WTC11 (cell line): Measurements from ENCODE around the gene RAPGEF1. TPM values are rescaled to one million over a fixed set of nuclear protein-coding genes. Genes with fewer than 3 reads are reported as not detected.

Experiments
- ATAC-seq: fragments of 200-7000 bp; cut with Tn5 transposase; 2 replicates; pipeline ENCODE4 v1.10.0; 2021; ENCODE audit warnings: mild to moderate bottlenecking, moderate library complexity
- CTCF ChIA-PET: fragments of 300-600 bp; sonication (Branson Sonifier 250); formaldehyde crosslinking; loops from one replicate; lab custom pipeline; 2021; ENCODE audit warnings: antibody characterized with exemption; lab: Charles Lee
- POLR2A ChIA-PET: fragments of 350-600 bp; sonication (Branson Sonifier 250); formaldehyde crosslinking; loops from one replicate; lab custom pipeline; 2021; ENCODE audit warnings: antibody characterized with exemption; lab: Charles Lee
- DNase-seq: peaks from one replicate; pipeline ENCODE4 v3.0.0; 2021; ENCODE audit warnings: low spot score
- H3K27ac Mint-ChIP-seq: 2 replicates; pipeline ENCODE4 v1.8.0; 2021; ENCODE audit warnings: mixed read lengths
- H3K27me3 Mint-ChIP-seq: 2 replicates; pipeline ENCODE4 v1.8.0; 2021; ENCODE audit warnings: low read depth, mild to moderate bottlenecking, moderate library complexity, mixed read lengths
- H3K36me3 Mint-ChIP-seq: 2 replicates; pipeline ENCODE4 v1.8.0; 2021; ENCODE audit warnings: mixed read lengths
- H3K4me1 Mint-ChIP-seq: 2 replicates; pipeline ENCODE4 v1.8.0; 2022; ENCODE audit warnings: mixed read lengths
- H3K4me3 Mint-ChIP-seq: 2 replicates; pipeline ENCODE4 v1.8.0; 2021; ENCODE audit warnings: mild to moderate bottlenecking, moderate library complexity, mixed read lengths
- H3K9me3 Mint-ChIP-seq: 2 replicates; pipeline ENCODE4 v1.8.0; 2021; ENCODE audit warnings: mixed read lengths
- EMX1 ChIP-seq: fragments of 250-450 bp; sonication (Bioruptor Pico); IDR thresholded peaks from 2 replicates; pipeline ENCODE4 v1.8.0; 2021; ENCODE audit warnings: mild to moderate bottlenecking
- FOXJ3 ChIP-seq: sonication (generic); formaldehyde crosslinking; IDR thresholded peaks from 2 replicates; pipeline ENCODE4 v1.9.0; 2021; ENCODE audit warnings: missing genetic modification reagents, mild to moderate bottlenecking, borderline replicate concordance
- FOXP1 ChIP-seq: sonication (generic); formaldehyde crosslinking; IDR thresholded peaks from 2 replicates; pipeline ENCODE4 v1.8.0; 2022; ENCODE audit warnings: missing genetic modification reagents, mild to moderate bottlenecking, moderate library complexity, borderline replicate concordance
- GTF2I ChIP-seq: fragments of 250-450 bp; sonication (Bioruptor Pico); conservative IDR thresholded peaks from 2 replicates; pipeline ENCODE4 v1.4.0; 2021; ENCODE audit warnings: mild to moderate bottlenecking
- HMGA2 ChIP-seq: fragments of 250-450 bp; sonication (Bioruptor Pico); IDR thresholded peaks from 2 replicates; pipeline ENCODE4 v1.4.0; 2021; ENCODE audit warnings: mild to moderate bottlenecking, moderate library complexity
- MAX ChIP-seq: sonication (generic); formaldehyde crosslinking; IDR thresholded peaks from 2 replicates; pipeline ENCODE4 v1.8.0; 2022; ENCODE audit warnings: mild to moderate bottlenecking, missing genetic modification reagents
- NFATC4 ChIP-seq: fragments of 250-450 bp; sonication (Bioruptor Pico); IDR thresholded peaks from 2 replicates; pipeline ENCODE4 v1.9.0; 2021; ENCODE audit warnings: mild to moderate bottlenecking
- NFE2L1 ChIP-seq: sonication (generic); formaldehyde crosslinking; IDR thresholded peaks from 2 replicates; pipeline ENCODE4 v1.8.1; 2023; ENCODE audit warnings: missing genetic modification reagents
- NFYB ChIP-seq: sonication (generic); formaldehyde crosslinking; conservative IDR thresholded peaks from 2 replicates; pipeline ENCODE4 v1.8.0; 2022; ENCODE audit warnings: low read depth, missing genetic modification reagents
- NR1H2 ChIP-seq: sonication (generic); formaldehyde crosslinking; IDR thresholded peaks from 2 replicates; pipeline ENCODE4 v1.9.0; 2021; ENCODE audit warnings: mild to moderate bottlenecking, moderate library complexity, missing genetic modification reagents
- NR2C2 ChIP-seq: sonication (generic); formaldehyde crosslinking; IDR thresholded peaks from 2 replicates; pipeline ENCODE4 v1.8.0; 2022; ENCODE audit warnings: mild to moderate bottlenecking, missing genetic modification reagents
- PREB ChIP-seq: sonication (generic); formaldehyde crosslinking; IDR thresholded peaks from 2 replicates; pipeline ENCODE4 v1.8.1; 2022; ENCODE audit warnings: mild to moderate bottlenecking, missing genetic modification reagents, moderate library complexity, borderline replicate concordance
- RELA ChIP-seq: sonication (generic); formaldehyde crosslinking; IDR thresholded peaks from 2 replicates; pipeline ENCODE4 v1.8.1; 2022; ENCODE audit warnings: missing genetic modification reagents, mild to moderate bottlenecking, borderline replicate concordance
- SMAD3 ChIP-seq: sonication (generic); formaldehyde crosslinking; IDR thresholded peaks from 2 replicates; pipeline ENCODE4 v1.8.0; 2022; ENCODE audit warnings: missing genetic modification reagents, mild to moderate bottlenecking, borderline replicate concordance
- TEAD1 ChIP-seq: sonication (generic); formaldehyde crosslinking; IDR thresholded peaks from 2 replicates; pipeline ENCODE4 v1.8.0; 2022; ENCODE audit warnings: mild to moderate bottlenecking, missing genetic modification reagents
- TP53 ChIP-seq: sonication (generic); formaldehyde crosslinking; IDR thresholded peaks from 2 replicates; pipeline ENCODE4 v1.8.1; 2023; ENCODE audit warnings: mild to moderate bottlenecking, missing genetic modification reagents
- ZBTB21 ChIP-seq: sonication (generic); formaldehyde crosslinking; IDR thresholded peaks from 2 replicates; pipeline ENCODE4 v1.8.1; 2023; ENCODE audit warnings: mild to moderate bottlenecking, missing genetic modification reagents, borderline replicate concordance
- ZBTB43 ChIP-seq: sonication (generic); formaldehyde crosslinking; IDR thresholded peaks from 2 replicates; pipeline ENCODE4 v1.8.1; 2023; ENCODE audit warnings: mild to moderate bottlenecking, missing genetic modification reagents
- ZNF263 ChIP-seq: sonication (generic); formaldehyde crosslinking; IDR thresholded peaks from 2 replicates; pipeline ENCODE4 v1.8.1; 2022; ENCODE audit warnings: low read depth, mild to moderate bottlenecking, moderate library complexity, missing genetic modification reagents
- ZNF396 ChIP-seq: fragments of 250-450 bp; sonication (Bioruptor Pico); IDR thresholded peaks from 2 replicates; pipeline ENCODE4 v1.8.0; 2021; ENCODE audit warnings: mild to moderate bottlenecking, moderate library complexity, borderline replicate concordance
- ZNF423 ChIP-seq: fragments of 250-450 bp; sonication (Bioruptor Pico); IDR thresholded peaks from 2 replicates; pipeline ENCODE4 v2.1.2; 2022; ENCODE audit warnings: mild to moderate bottlenecking, moderate library complexity
- total RNA-seq: library from RNA; stranded (reverse); gene quantifications from 3 replicates; pipeline ENCODE4 v1.2.3, GENCODE V29; 2021
- TF ChIP-seq, protein P1 (sequence below): sonication (generic); formaldehyde crosslinking; IDR thresholded peaks from 2 replicates; pipeline ENCODE4 v1.8.0; 2023; ENCODE audit warnings: missing genetic modification reagents
- TF ChIP-seq, protein P2 (sequence below): fragments of 250-450 bp; sonication (Bioruptor Pico); IDR thresholded peaks from 2 replicates; pipeline ENCODE4 v1.9.0; 2021; ENCODE audit warnings: mild to moderate bottlenecking, borderline replicate concordance
- TF ChIP-seq, protein P3 (sequence below): sonication (generic); formaldehyde crosslinking; IDR thresholded peaks from 2 replicates; pipeline ENCODE4 v1.8.1; 2022; ENCODE audit warnings: missing genetic modification reagents, borderline replicate concordance

Gene RAPGEF1
- total RNA-seq, 1 experiment from 2014 or later = 66.2 TPM

DNA sequence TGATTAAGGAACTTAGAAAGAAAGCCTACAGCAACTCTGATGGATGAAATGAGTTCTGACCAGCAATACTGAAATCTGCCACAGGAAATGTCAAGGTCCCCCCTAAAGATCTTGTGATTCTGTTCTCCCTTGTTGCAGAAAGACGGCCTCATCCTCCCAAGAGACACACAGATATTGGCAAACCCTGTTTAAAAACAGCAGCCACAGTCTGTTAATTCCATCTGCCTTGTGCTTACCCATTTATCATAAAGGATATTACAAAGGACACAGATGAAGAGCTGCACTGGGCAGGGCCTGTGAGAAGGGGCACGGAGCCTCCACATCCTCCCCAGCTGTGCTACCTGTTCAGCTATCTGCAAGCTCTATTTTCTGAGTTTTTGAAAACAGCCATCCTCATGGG is 15.2 kb downstream of the RAPGEF1 start:
- H3K4me1 Mint-ChIP-seq = peaks cover 27% of the 10 kb centered on the region
- no peak overlapping the region for H3K4me3 Mint-ChIP-seq
- TF ChIP-seq HMGA2 (no peak), ZBTB43 (CRISPR knock-in tag) (no peak)
- H3K27me3 Mint-ChIP-seq = no peaks in the 10 kb centered on the region
- ChIA-PET POLR2A (no interaction called here), CTCF (interaction anchor here (0.6 to 1.6 kb wide), 3 partner anchors 14 to 32 kb away, joined by 3 read pairs; partner anchors contain the start of gene RAPGEF1)
- ATAC-seq (no peak), DNase-seq (no peak)
- H3K36me3 Mint-ChIP-seq = peaks cover 4% of the 10 kb centered on the region; the same call in 1 of the 2 replicates
- H3K9me3 Mint-ChIP-seq = no peaks in the 10 kb centered on the region
- no peak overlapping the region for H3K27ac Mint-ChIP-seq

GRCh38 chr9:131723632-131724031 is 16.2 kb downstream of the RAPGEF1 start:
- ATAC-seq = no peak
- no peak overlapping the region for H3K4me3 Mint-ChIP-seq
- POLR2A ChIA-PET = no interaction called here
- peaks cover 19% of the 10 kb centered on the region for H3K4me1 Mint-ChIP-seq
- H3K9me3 Mint-ChIP-seq = no peaks in the 10 kb centered on the region
- no peak overlapping the region for H3K27ac Mint-ChIP-seq
- H3K27me3 Mint-ChIP-seq = no peaks in the 10 kb centered on the region
- CTCF ChIA-PET = no interaction called here
- H3K36me3 Mint-ChIP-seq = peaks cover 4% of the 10 kb centered on the region; the same call in 1 of the 2 replicates
- DNase-seq = no peak
- TF ChIP-seq GTF2I (CRISPR knock-in tag) (no peak), SMAD3 (no peak), FOXP1 (CRISPR knock-in tag) (no peak), NR2C2 (CRISPR knock-in tag) (no peak), ZNF423 (no peak)

DNA sequence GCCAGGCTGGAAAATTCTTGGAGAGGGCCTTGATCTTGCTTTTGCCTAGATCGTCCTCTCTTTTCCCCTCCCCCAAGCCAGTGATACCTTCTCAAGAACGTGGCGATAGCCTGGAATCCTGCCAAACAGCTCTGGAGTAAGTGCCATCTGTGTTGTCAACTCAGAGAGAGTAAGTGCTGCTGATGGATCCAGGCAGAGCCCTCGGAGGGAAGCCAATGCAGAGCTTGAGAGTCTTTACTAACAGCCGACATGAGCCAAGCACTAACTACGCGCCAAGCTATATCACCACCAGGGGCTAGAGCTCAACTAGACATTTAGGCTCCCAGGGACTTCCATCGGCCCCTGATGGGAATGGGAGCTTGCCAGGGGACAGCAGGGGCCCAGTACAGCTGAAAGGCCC is 17.6 kb downstream of the RAPGEF1 start:
- no peaks in the 10 kb centered on the region for H3K27me3 Mint-ChIP-seq
- ATAC-seq = peak; percentile 67
- no peak overlapping the region for H3K4me3 Mint-ChIP-seq
- H3K9me3 Mint-ChIP-seq = no peaks in the 10 kb centered on the region
- TF ChIP-seq ZBTB21 (CRISPR knock-in tag) = no peak
- no peak for TF ChIP-seq NFE2L1 (CRISPR knock-in tag)
- TF ChIP-seq ZNF263 (CRISPR knock-in tag) = no peak
- TF ChIP-seq, protein P1, sequence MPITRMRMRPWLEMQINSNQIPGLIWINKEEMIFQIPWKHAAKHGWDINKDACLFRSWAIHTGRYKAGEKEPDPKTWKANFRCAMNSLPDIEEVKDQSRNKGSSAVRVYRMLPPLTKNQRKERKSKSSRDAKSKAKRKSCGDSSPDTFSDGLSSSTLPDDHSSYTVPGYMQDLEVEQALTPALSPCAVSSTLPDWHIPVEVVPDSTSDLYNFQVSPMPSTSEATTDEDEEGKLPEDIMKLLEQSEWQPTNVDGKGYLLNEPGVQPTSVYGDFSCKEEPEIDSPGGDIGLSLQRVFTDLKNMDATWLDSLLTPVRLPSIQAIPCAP (CRISPR knock-in tag) = no peak
- no peak for TF ChIP-seq PREB (CRISPR knock-in tag)
- TF ChIP-seq TEAD1 (CRISPR knock-in tag) = no peak
- no peak for TF ChIP-seq NFYB
- no peak for TF ChIP-seq RELA
- no peak for TF ChIP-seq EMX1 (CRISPR knock-in tag)
- TF ChIP-seq FOXJ3 (CRISPR knock-in tag) = no peak
- TF ChIP-seq, protein P2, sequence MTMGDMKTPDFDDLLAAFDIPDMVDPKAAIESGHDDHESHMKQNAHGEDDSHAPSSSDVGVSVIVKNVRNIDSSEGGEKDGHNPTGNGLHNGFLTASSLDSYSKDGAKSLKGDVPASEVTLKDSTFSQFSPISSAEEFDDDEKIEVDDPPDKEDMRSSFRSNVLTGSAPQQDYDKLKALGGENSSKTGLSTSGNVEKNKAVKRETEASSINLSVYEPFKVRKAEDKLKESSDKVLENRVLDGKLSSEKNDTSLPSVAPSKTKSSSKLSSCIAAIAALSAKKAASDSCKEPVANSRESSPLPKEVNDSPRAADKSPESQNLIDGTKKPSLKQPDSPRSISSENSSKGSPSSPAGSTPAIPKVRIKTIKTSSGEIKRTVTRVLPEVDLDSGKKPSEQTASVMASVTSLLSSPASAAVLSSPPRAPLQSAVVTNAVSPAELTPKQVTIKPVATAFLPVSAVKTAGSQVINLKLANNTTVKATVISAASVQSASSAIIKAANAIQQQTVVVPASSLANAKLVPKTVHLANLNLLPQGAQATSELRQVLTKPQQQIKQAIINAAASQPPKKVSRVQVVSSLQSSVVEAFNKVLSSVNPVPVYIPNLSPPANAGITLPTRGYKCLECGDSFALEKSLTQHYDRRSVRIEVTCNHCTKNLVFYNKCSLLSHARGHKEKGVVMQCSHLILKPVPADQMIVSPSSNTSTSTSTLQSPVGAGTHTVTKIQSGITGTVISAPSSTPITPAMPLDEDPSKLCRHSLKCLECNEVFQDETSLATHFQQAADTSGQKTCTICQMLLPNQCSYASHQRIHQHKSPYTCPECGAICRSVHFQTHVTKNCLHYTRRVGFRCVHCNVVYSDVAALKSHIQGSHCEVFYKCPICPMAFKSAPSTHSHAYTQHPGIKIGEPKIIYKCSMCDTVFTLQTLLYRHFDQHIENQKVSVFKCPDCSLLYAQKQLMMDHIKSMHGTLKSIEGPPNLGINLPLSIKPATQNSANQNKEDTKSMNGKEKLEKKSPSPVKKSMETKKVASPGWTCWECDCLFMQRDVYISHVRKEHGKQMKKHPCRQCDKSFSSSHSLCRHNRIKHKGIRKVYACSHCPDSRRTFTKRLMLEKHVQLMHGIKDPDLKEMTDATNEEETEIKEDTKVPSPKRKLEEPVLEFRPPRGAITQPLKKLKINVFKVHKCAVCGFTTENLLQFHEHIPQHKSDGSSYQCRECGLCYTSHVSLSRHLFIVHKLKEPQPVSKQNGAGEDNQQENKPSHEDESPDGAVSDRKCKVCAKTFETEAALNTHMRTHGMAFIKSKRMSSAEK (CRISPR knock-in tag) = no peak
- no peak for TF ChIP-seq GTF2I (CRISPR knock-in tag)
- no peak for TF ChIP-seq NR1H2 (CRISPR knock-in tag)
- TF ChIP-seq, protein P3, sequence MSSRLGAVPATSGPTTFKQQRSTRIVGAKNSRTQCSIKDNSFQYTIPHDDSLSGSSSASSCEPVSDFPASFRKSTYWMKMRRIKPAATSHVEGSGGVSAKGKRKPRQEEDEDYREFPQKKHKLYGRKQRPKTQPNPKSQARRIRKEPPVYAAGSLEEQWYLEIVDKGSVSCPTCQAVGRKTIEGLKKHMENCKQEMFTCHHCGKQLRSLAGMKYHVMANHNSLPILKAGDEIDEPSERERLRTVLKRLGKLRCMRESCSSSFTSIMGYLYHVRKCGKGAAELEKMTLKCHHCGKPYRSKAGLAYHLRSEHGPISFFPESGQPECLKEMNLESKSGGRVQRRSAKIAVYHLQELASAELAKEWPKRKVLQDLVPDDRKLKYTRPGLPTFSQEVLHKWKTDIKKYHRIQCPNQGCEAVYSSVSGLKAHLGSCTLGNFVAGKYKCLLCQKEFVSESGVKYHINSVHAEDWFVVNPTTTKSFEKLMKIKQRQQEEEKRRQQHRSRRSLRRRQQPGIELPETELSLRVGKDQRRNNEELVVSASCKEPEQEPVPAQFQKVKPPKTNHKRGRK (CRISPR knock-in tag) = no peak
- no peak for TF ChIP-seq ZNF396 (CRISPR knock-in tag)
- no peak for TF ChIP-seq NFATC4 (CRISPR knock-in tag)
- TF ChIP-seq MAX (CRISPR knock-in tag) = no peak
- no peak for TF ChIP-seq TP53 (CRISPR knock-in tag)
- peaks cover 4% of the 10 kb centered on the region; the same call in 1 of the 2 replicates for H3K36me3 Mint-ChIP-seq
- peaks cover 5% of the 10 kb centered on the region for H3K4me1 Mint-ChIP-seq
- no peak overlapping the region; the same call in 1 of the 2 replicates for H3K27ac Mint-ChIP-seq
- DNase-seq = no peak
- ChIA-PET CTCF (interaction anchor here (0.9 to 2.1 kb wide), 10 partner anchors 9 to 145 kb away, joined by 3 to 13 read pairs (median 6); no protein-coding TSS in a partner anchor), POLR2A (no interaction called here)
